Measurements from ENCODE around the gene ORM1.

The ORM1 gene

GRCh38 chr9:114300846-114301797, 21.8 kb upstream of the ORM1 start:
- in situ Hi-C loops (cut with HindIII; ENCODE audit: low pct_ligation_motif_present, low pct_unique_long_range_greater_than_20kb, low sequenced_read_pairs): no loop called here

GRCh38 chr9:114301798-114302565, 20.9 kb upstream of the ORM1 start:
- in situ Hi-C loops (cut with HindIII; ENCODE audit: low pct_ligation_motif_present, low pct_unique_long_range_greater_than_20kb, low sequenced_read_pairs): no loop called here
- no peak for DNase-seq

More at GRCh38 chr9:114300846-114301797, 21.8 kb upstream of the ORM1 start:
- no peak for DNase-seq

DNA sequence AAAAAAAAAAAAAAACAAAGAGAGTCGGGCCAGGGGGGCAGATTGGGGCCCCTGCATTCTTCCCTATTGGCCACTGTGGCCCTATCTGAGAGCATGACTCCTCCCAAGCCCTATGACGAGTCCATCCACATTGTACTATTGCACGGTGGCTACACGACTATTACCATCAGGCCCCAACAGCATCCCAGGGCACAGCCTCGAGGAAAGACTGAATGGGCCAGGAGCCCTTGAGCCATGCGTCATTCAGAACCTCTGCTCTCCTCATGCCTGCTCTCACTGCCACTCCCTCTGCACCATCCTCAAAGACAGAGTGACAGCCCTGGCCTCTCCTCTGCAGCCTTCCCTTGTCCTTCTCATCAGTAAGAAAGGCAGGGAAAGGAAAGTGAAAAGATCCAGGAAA, 20.2 kb upstream of the ORM1 start:
- no peak for DNase-seq
- in situ Hi-C loops (cut with HindIII; ENCODE audit: low pct_ligation_motif_present, low pct_unique_long_range_greater_than_20kb, low sequenced_read_pairs): no loop called here

- in situ Hi-C loops (cut with HindIII; ENCODE audit: low pct_ligation_motif_present, low pct_unique_long_range_greater_than_20kb, low sequenced_read_pairs): no loop called here
- DNase-seq: no peak
Observed at GRCh38 chr9:114303571-114303970, 19.3 kb upstream of the ORM1 start.

GRCh38 chr9:114303977-114304376, 18.9 kb upstream of the ORM1 start:
- DNase-seq: no peak
- in situ Hi-C loops (cut with HindIII; ENCODE audit: low pct_ligation_motif_present, low pct_unique_long_range_greater_than_20kb, low sequenced_read_pairs): no loop called here

DNA sequence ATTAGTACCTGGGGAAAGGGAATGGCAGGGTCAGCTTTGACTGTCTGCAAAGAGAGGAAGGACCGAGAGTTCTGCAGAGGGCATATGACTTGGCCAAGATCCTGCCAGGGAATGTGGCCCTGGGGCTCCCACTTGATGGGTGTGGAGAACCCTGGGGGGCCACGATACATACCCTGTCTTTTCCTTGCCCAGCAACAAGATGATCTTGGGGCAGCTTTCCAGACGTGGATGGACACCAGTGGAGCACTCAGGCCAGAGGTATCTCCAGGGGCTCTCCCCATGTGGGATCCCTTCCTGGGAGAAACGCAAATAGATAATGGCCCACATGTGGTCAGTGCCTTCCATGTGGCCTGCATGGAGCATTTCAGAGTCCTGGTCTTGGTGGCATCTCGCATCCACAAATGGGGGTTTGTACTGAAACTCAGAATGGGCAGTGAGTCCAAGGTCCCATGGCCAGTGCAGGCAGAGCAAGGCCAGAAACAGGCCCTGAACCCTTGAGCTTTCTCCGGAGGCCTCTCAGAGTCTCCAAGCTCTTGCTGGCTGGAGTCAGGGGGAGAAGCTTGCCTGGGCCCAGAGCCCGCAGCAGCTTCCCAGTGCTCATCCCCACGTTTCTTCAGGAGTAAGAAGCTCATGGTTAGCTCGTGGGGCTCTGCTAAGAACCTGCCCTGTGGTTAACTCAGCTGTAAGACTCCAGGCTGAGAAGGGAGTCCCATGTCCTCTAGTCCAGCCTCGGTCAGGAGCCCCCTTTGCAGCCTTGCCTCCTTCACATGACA, 18.3 kb upstream of the ORM1 start:
- in situ Hi-C loops (cut with HindIII; ENCODE audit: low pct_ligation_motif_present, low pct_unique_long_range_greater_than_20kb, low sequenced_read_pairs): no loop called here
- no peak for DNase-seq

- in situ Hi-C loops (cut with HindIII; ENCODE audit: low pct_ligation_motif_present, low pct_unique_long_range_greater_than_20kb, low sequenced_read_pairs): no loop called here
Observed at GRCh38 chr9:114307899-114308267, 15.0 kb upstream of the ORM1 start.

GRCh38 chr9:114308361-114308950, 14.4 kb upstream of the ORM1 start:
- in situ Hi-C loops (cut with HindIII; ENCODE audit: low pct_ligation_motif_present, low pct_unique_long_range_greater_than_20kb, low sequenced_read_pairs): no loop called here
- DNase-seq: no peak

More at GRCh38 chr9:114307899-114308267, 15.0 kb upstream of the ORM1 start:
- no peak for DNase-seq

DNA sequence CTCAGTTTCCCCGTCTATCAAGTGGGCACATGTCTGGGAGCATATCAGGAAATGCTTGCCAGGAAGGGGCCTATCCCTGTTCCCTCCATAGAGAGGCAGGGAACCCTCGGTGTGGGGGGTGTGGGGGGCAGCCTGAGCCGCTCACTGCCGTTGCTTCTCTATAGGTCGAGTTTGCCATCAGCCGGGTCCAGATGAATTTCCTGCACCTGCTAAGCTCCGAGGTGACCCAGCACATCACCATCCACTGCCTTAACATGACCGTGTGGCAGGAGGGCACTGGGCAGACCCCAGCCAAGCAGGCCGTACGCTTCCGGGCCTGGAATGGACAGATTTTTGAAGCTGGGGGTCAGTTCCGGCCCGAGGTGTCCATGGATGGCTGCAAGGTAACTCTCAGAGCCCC, 13.8 kb upstream of the ORM1 start:
- in situ Hi-C loops (cut with HindIII; ENCODE audit: low pct_ligation_motif_present, low pct_unique_long_range_greater_than_20kb, low sequenced_read_pairs): no loop called here
- no peak for DNase-seq

- in situ Hi-C loops (cut with HindIII; ENCODE audit: low pct_ligation_motif_present, low pct_unique_long_range_greater_than_20kb, low sequenced_read_pairs): no loop called here
- DNase-seq: no peak
Observed at GRCh38 chr9:114310471-114311450, 12.1 kb upstream of the ORM1 start.

DNA sequence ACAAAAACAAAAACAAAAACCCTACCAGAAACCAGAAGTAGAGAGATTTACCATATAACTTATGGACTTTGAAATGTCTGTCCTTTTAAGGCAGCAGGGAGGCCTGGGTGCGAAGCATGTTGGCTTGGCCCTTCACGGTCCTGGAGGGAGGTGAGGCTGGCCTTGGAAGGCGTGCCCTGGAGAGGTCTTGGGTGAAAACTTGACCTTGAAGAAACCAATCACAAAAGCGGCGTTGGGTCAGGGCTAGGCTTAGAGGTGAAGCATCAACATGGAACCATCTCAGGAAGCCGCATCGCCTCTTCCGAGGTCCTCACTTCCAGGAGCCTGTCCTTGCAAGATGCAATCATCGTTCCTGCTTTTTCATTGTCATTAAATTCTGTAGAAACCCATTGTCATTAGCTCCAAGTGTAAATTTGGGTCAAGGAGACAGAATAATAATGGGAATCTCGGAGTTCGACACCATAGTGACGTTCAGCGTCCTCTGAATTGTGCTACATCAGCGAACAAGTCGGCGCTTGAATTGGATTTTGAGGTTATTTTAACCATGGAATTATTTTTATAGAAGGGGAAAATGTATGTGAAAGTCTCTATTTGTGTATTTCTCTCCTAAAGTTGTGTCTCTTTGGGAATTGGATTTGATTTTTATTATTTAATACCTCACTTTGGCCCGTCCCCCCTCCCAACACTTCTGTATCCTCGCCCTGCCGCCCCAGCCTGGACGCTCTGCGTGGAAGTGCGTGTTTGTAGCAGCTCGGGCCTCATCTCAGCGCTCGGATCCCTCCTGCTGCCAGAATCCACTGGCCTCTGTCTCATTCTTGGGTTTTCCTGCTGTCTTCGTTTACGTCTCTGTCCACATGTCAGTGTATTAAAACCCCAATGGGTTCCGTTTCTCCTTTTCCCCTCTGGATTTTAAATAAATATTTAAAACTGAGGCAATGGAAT, 11.1 kb upstream of the ORM1 start:
- in situ Hi-C loops (cut with HindIII; ENCODE audit: low pct_ligation_motif_present, low pct_unique_long_range_greater_than_20kb, low sequenced_read_pairs): no loop called here

DNA sequence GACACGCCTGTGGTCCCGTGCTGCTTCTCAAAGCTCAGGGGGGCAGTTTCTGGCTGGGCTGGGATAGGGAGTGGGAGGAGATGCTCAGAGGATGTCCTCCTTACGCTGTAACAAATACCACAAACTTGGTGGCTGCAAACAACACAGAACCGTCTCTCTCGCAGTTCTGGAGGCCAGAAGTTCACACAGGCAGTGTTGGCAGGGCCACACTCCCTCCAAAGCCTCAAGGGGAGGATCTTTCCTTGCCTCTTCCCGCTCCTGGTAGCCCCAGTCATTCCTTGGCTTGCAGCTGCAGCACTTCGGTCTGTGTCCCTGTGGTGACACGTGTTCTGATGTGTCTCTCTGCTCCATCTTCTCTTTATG, 10.4 kb upstream of the ORM1 start:
- in situ Hi-C loops (cut with HindIII; ENCODE audit: low pct_ligation_motif_present, low pct_unique_long_range_greater_than_20kb, low sequenced_read_pairs): no loop called here
- DNase-seq: no peak

More for the DNA sequence above, 11.1 kb upstream of the ORM1 start:
- DNase-seq: no peak

GRCh38 chr9:114313186-114313585, 9.7 kb upstream of the ORM1 start:
- in situ Hi-C loops (cut with HindIII; ENCODE audit: low pct_ligation_motif_present, low pct_unique_long_range_greater_than_20kb, low sequenced_read_pairs): no loop called here
- no peak for DNase-seq

DNA sequence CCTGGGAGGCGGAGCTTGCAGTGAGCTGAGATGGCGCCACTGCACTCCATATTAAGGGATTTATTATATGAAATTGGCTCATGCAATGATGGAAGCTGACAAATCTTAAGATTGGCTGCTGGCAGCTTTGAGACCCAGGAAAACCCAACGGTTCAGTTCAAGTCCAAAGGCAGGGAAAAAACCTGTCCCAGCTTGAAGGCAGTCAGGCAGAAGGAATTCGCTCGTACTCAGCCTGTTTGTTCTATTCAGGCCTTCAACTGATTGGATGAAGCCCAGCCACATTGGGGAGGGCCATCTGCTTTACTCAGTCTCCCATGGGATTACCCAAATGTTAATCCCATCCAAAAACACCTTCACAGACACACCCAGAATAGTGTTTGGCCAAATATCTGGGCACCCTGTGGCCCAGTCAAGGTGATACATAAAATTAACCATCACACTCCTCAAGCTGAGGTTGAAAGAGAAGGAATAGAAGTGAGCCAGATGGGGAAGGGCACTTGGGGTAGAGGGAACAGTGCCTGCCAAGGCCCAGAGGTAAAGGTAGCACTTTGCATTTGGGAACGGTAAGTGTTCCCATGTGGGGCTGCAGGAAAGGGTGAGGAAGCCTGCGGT, 8.5 kb upstream of the ORM1 start:
- in situ Hi-C loops (cut with HindIII; ENCODE audit: low pct_ligation_motif_present, low pct_unique_long_range_greater_than_20kb, low sequenced_read_pairs): no loop called here
- no peak for DNase-seq

GRCh38 chr9:114314881-114315722, 7.8 kb upstream of the ORM1 start:
- DNase-seq: no peak
- in situ Hi-C loops (cut with HindIII; ENCODE audit: low pct_ligation_motif_present, low pct_unique_long_range_greater_than_20kb, low sequenced_read_pairs): no loop called here
